HG03097 (cell line): ENCODE results near the gene IFT122.
"Not testable (repeated sequence)": the region's sequence is repeated elsewhere in the genome, so short reads cannot be mapped to it uniquely, and the experiment has no call there.

Source experiments
- ATAC-seq: cut with Tn5 transposase; IDR thresholded peaks from one replicate; pipeline ENCODE4 v1.9.1; 2021; ENCODE audit not compliant: unreplicated experiment, low FRiP score

IFT122 gene

DNA sequence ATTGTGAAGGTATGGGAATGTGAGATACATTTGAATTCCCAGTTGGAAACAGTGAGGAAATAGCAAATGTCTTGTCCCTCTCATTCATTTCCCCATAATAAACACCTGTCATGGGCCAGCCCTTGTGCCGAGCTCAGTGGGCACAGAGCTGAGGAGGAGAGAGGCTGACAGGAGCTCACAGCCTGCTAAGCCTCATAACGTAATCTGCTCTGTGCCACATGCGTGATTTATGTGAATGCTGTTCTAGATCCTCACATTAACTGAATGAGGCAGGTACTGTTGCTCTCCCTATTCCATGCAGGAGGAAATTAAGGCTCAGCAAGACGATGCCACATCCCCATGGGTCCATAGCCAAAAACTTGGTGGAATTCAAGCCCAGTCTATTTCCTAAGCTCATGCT lies 53.2 kb downstream of the IFT122 start:
- no peak for ATAC-seq

DNA sequence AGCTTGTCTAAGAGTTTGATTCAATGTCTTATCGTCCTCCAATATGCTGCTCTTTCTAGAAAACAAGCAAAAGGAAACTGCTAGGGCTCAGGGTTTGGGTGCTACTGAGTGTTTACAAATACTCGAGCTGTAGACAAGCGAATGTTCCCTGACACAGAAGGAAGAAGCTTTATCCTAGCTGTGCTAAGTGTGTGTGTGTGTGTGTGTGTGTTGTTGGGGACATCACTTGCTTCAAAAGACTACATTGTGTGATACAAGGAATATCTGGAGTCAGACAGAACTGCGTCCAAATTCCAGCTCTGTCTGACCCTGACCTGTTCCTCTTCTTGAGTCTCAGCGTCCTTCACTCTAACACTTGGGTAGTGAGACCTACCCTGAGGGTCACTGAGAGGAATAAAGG lies 54.5 kb downstream of the IFT122 start:
- ATAC-seq = not testable (repeated sequence)

DNA sequence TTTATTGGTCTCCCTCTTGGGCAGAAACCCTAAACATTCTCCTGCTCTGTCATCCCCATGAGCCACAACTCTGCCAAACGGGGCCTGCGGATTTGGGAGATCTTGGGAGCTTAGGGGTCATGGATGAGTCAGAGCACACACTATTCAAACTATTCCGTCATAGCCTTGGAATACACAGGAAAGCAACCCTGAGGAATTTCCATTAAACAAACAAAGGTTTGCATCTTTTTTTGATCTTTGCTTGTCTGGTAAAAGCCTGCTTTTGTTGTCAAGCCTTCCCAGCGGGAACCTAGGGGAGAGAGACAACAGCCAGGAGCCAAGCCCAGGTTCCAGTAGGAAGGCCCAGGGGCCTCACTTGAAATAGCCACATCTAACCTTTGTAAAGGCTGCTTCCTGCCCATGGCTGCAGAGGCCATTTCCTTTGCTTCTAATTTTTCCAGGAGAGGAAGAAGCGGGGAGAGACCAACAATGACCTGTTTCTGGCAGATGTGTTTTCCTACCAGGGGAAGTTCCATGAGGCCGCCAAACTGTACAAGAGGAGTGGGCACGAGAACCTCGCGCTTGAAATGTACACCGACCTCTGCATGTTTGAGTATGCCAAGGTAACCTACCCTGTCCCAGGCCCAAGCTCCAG lies 55.1 kb downstream of the IFT122 start:
- not testable (repeated sequence) for ATAC-seq

DNA sequence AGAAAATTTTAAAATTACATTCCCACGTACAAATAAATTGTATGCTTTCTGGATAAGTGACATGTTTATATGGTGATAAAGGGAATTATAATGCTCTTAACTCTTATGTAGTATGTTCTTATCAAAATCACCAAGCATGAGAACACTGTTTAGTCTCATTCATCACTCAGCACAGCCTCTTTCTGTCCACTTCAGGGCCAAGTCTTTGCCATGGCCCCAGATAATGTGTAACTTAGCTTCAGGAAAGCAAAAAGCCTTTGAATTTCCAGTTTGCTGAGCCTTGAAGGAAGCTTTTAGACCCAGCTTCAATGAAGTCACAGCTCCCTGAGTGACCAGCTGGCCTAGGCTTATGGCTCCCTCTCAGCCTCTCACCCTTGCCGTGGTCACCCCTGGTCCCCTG lies 57.9 kb downstream of the IFT122 start:
- ATAC-seq = not testable (repeated sequence)

DNA sequence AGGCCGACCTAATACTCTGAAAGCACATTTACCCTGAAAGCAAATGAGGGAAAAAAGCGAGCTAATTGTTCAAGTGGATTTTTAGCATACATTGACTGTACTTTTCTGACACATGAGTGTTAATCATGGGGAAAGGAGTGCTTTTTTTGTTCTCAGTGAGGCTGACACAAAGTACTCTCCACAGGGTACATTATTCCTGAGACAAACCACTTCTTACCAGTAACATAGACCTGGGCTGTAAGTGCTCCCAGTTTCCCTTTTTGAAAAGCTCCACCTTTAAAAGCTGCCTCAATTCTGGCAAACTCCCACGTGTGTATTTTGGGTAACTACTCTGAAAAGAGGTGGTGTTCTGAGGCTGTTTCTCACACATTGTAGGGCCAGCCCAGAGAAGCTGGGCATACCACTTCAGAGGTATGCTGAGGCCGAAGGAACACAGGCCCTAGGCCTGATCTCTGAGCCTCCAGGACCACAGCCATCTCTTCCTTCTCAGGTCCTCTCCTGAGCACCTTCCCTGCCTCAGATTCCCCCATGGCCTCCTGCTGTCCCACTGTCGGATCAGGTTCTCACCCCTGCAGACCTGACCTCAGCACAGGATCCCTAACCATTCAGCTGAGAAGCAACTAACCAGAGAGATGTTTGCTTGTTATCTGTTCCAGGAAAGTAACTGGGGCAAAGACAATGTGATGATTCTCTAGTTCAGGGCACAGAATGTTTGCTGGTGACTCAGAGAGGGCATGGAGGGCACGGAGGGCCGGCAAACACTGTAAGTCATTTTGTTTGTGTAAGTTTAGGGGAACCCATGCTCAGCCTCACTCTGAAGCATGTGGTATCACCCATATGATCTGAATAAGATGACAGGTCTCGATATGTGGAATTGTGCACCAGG lies 58.8 kb downstream of the IFT122 start:
- not testable (repeated sequence) for ATAC-seq

DNA sequence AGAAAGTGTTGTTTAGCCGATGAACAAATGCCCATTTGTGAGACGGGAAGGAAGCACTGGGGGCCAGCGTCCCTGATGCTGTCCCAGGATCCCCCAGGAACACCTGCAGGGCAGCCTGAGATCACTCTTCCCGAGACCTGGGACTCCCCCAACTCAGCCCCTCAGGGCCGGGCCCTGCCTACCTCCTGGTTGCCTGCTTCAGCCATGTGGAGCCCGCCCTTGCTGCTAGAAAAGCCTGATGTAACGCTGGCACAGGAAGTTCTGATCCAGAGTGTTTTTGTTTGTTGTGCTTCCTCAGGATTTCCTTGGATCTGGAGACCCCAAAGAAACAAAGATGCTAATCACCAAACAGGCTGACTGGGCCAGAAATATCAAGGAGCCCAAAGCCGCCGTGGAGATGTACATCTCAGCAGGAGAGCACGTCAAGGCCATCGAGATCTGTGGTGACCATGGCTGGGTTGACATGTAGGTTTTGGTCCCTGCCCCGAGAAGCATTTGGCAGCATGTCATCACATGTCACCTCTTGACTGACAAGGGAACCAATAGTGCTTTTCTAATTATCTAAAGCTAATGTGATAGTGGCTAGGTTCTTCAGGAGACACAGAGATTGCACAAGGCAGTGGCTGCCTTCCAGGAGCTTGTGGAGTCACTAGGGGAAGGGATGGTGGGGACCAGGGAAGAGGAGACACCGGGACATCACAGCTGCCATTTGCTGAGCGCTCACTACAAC lies 59.7 kb downstream of the IFT122 start:
- not testable (repeated sequence) for ATAC-seq

DNA sequence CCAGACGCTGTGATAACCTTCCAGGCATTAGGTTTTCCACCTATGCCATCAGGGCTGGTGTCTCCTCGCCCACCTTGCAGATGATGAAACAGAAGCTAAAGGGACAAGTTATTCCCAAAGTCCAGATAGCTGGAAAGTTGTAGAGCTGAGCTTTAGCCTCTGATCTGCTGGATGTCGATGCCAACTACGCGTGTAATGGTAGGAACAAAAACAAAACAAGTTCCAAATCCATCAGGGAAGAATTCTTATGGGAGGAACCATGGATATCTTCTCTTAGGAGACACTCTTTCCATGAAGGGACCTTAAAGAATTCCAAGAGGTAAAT lies 60.3 kb downstream of the IFT122 start:
- no peak for ATAC-seq

DNA sequence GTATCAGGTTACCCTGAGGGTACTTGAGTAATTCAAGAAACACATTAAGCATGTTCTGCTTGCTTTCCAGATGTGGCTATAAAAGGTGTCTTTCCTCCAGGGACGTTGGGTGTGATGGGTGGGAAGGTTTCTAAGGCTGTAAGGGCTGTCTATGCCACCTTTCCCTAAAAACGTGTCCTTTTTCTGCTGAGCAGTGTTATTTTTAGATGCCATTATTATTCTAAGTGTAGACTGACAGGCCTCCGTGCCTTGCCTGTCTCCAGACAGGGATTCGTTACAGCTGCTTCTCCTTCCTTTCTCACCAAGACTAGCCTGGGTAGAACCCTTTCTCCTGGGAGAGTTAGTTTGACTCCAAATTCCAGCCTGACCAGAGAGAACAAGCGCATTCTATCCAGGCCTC lies 61.6 kb downstream of the IFT122 start:
- ATAC-seq = no peak

DNA sequence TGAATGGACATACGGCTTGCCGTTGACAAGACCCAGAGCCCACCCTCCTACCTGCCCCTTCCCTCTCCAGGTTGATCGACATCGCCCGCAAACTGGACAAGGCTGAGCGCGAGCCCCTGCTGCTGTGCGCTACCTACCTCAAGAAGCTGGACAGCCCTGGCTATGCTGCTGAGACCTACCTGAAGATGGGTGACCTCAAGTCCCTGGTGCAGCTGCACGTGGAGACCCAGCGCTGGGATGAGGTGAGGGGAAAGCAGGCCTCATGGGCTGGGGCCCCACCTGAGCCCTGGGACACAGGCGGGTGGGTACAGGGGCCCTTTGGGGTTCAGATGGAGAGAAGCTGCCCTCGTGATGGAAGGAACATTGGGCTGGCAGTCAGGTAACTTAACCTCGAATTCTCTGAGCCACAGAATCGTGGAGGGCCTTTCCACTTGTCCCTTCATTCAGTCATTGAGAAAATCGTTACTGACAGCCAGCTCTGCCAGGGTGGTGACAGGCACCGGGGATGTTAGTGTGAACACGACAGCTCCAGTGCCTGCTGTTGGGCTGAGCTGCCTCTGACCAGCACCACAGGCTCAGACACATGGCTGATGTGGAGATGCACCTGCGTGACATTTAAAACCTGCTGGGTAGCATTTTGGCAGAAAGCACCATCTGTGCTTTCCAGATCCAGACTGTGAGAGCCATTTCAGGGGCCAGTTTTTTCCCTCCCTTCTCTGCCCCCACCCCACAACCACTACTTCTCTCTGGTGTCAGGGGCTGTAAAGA lies 62.8 kb downstream of the IFT122 start:
- ATAC-seq = no peak

DNA sequence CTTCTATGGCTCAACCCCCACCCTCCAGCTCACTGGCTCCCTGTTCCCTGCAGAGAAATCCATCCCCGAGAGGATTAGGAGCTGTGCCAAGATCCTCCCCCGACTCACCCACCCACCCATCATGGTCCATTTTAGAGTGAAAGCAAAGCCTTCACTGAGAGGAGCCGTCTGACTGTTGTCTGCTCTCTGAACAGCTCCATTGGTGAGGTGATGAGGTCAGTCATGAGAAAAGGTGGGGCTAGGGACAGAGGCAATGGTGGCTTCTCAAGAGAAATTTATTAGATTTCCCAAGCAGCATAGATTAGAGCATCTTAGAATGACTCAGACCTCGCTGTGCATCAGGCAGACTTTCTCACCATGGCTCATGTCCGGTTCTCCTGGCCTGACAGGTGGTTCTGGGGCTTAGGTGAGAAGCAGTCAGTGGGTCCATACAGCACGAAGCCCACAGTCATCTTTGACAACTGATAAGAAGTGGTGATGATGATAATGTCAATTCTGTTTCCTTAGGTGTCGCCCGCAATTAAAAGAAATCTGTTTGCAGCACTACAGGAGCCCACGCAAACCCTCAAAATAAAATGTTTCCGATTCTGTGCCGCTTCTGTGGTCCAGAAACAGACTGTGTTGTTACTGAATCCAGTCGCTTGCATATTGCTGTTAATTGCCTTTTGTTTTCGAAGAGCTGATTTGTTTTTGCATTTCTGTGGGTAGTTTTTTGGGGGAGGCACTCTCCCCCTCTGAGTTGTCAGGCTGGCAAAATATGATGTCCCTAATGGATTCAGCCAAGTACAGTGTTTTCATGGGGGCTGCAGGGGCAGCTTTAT lies 63.7 kb downstream of the IFT122 start:
- ATAC-seq = no peak

DNA sequence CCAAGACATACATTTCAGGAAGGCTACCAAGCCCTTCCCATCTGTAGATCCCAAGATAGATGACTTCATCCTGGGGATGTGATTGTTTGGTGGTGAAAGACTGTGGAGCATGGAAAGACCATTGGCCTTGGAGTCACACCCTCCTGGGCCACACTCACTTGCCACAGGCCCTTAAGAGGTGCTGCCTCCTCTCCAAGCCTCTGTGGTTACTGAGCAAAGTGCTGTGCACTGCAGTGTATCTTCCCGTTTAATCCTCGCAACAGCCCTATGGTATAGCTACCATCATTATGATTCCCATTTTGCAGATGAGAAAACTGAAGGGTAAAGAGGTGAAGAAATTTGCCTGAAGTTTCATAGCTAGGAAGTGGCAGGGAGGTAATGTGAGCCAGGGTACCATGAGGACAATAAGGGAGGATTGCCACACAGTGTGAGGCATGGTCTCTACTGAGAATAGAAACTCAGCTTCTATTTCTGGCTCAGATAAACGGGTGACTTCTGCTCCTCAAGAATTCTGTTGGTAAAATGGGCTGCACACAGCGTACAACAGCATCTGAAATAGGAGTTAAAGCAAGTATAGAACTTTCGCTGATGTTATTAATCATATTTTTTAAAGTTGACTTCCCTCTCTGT lies 64.6 kb downstream of the IFT122 start:
- no peak for ATAC-seq

DNA sequence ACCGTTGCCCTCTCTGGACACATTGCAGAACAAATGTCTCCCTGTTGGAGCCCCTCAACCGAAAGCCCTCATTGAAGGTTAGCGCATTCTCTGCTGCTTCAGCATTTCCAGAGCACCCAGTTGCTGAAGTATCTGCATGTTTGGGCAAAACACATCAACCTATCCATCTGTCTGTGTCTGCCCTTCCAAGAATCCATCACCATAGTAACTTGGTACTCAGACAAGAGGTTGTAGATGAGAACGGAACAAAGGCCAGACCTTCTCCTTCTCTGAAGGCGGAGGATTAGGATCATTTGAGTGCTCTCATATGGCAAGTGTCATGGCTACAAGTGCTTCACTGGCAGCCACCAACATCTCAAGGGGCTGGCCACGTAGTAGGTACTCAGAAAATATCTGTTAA lies 65.3 kb downstream of the IFT122 start:
- no peak for ATAC-seq

DNA sequence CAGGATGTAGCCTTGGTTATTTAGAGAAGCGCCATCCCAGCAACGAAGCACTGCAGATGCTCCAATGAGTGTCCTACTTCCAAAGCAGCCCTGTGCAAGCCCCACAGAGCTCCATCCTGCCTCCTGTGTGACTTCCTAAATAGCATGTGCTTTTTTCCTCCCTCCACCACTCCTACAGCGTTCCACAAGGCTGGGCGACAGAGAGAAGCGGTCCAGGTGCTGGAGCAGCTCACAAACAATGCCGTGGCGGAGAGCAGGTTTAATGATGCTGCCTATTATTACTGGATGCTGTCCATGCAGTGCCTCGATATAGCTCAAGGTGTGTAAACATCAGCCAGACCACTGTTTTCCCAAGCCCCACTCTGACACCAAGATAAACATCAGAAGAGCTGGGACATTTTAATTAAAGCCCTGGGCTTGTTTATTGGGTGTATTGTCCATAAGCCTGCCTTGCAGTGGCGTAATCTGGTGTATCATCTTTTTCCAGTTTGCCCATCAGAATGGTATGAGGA lies 66.3 kb downstream of the IFT122 start:
- ATAC-seq = no peak

DNA sequence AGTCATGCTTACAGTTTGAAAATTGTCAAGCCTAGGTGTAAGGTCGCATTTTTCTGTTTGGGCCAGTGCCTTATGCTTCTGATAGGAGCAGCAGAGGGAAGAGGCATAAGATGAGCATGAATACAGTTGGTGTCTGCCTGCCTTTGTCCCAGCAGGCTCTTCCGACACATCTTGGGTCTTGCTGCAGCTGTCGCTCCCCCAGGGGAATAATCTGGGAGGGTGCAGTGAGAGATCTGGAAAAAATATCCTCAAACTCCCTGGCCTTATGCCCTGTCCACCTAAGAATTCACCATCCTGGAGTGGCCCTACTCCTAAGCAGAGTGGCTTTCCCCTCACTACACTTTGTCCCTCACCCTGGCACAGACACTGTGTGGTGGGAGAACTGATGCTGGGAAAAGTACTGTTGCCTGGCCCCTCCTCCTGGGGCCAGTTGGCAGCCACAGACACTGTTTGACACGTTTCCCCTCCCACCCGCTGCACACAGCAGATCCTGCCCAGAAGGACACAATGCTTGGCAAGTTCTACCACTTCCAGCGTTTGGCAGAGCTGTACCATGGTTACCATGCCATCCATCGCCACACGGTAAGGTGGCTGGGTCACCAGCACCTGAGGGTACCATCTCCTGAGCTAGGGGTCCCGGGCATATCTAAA lies 67.3 kb downstream of the IFT122 start:
- ATAC-seq = no peak

DNA sequence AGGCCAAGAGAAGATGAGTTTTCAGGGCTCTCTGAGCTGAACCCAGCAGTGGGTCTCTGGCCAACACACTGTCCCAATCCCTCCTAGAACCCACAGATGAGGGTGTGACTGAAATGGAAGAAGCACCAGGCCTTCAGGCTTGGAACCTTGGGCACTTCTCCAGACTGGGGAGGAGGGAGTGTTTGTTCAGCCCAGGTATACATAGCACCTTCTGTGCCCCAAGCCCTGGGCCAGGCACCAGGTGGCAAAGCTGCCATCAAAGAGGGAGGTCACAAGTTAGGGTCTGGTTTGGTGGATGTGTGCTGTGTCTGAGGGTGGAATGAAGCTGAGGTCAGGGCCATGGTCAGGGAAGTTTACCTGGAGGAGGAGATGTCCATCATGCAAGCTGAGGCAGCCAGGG lies 72.6 kb downstream of the IFT122 start:
- ATAC-seq = no peak

DNA sequence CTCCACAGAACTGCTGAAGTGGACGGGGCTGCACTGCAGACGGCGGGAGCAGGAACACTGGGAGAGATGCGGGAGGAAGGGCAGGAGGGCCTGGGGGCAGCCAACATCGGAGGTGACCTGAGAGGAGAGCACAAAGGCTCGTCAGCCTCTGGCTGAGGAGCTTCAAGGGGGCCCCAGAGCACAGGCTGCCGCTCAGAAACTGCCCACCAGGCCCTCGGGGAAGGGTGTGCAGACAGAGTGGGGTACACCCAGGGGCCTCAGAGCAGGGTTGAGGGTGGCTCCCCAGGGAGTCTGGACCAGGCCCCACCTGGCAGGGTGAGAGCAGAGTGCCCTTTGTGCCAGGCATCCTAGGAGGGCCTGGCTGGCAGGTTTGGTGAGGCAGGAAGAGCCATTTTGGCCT lies 73.7 kb downstream of the IFT122 start:
- ATAC-seq = no peak

DNA sequence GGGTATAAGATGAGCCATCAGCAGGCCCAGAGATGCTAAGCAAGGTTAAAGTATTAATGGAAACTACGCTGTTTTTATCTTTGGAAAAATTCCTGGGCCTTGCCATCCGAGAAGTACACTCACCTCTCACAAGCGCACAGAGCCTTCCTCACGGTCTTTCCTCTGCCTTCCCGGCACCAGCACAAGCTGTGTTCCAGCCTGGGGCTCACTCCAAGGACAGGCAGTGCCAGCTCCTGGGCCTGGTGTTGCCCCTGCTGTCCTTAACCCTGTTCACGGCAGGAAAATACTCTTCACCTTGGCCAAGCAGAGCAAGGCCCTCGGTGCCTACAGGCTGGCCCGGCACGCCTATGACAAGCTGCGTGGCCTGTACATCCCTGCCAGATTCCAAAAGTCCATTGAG lies 74.1 kb downstream of the IFT122 start:
- no peak for ATAC-seq

DNA sequence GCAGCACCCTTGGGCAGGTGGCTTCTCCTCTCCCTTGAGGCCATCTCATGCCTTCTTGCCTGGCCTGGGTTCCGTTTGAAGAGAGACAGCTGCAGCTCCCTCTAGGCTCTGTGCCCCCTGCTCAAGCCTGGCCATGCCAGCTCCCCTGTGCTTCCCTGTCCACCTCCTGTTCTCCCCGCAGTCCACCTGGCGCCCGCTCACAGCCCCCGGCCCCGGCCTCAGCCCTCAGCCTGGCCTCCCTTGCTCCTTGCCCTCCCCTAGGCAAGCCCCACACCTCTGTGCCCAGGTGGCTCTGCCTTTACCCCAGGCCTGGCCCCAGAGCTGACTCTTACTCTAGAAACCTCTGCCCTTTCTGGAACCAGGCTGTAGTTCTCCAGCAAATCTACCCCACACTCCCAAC lies 74.5 kb downstream of the IFT122 start:
- ATAC-seq = no peak
